Epidermal melanocyte (primary cell): ENCODE measurements around the gene SLC17A3.

ENCODE experiments used
- DNase-seq: peaks from one replicate; pipeline ENCODE4 v3.0.0; 2011; ENCODE audit warnings: low spot score; ENCODE audit not compliant: insufficient read length

Gene SLC17A3

GRCh38 chr6:25889877-25890853 is 16.1 kb upstream of the SLC17A3 start:
- peak; percentile 33 for DNase-seq

DNA sequence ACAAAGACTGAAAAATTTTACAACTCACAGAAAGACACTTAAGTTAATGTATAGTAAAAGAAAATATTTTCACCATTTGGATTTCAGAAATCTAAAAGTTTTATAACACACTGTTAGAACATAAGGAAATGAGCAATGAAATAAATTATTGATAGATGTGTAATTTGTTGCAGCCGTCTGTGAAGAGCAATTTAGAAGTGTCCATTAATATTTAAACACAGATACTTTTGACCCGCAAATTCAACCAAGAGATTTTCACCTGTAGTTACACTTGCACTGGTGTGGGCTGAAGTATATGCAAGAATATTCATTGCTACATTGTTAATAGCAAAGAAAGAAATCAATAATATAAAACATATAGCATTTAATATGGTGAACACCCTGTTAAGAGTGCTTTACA is 14.6 kb upstream of the SLC17A3 start:
- no peak for DNase-seq

DNA sequence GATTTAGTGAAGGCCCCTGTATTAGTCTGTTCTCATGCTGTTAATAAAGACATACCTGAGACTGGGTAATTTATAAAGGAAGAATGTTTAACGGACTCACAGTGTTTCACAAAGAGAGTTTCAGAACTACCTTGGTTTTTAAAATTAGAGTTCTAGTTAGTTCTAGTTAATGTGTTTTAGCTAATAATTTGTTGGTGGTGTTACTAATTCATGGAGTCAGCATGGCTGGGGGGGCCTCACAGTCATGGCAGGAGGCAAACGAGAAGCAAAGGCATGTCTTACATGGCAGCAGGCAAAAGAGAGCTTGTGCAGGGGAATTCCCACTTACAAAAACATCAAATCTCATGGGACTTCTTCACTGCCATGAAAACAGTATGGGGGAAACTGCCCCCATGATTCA is 12.0 kb upstream of the SLC17A3 start:
- DNase-seq: no peak

DNA sequence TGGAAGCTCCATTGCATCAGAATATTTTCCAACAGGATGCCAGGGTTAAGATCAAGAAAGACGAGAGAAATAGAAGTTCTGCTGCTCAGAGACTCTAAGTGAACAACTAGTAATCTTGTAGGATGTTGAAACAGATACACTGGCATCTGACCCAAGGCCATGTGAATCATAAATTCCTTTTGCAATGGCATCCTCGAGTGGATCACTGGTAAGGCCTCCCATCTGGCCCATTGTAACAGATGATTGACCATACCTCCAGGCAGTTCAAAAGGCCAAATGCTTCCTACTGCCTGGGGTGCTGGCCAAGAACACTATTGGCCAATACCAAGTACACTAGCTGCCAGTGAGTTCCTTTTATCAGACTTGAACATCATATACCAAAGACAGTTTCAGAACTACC is 9.9 kb upstream of the SLC17A3 start:
- DNase-seq: peak; percentile 60

DNA sequence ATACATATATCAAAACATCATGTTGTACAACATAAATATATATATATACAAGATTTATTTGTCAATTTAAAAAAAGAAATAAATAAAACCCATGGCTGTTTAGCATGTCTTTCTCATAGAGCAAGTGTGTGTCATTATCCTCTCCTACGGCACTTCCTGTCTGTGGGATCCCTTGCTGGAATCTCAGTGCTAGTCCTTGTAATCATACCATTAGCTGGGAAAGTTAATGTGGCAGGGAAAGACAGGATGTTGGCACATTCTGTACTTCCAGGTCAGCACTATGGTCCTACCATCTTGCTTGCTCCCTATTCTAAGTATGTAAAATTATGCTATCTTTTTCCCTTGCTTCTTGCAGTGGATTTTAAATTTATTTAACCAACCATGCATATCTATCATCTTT is 9.5 kb upstream of the SLC17A3 start:
- DNase-seq: no peak

DNA sequence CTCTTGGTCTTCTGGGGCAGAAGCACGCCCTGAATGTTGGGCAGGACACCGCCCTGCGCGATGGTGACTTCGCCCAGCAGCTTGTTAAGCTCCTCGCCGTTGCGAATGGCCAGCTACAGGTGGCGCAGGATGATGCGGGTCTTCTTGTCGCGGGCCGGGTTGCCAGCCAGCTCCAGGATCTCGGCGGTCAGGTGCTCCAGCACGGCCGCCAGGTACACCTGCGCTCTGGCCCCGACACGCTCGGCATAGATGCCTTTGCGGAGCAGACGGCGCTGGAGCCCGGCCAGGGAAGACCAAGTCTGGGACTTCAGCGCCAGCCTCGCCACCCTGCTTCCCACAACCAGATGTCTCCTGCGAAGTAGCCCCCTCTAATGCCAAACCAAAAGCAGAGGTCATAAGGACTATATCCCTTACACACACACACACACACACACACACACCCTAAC is 8.0 kb upstream of the SLC17A3 start:
- no peak for DNase-seq

GRCh38 chr6:25880601-25881000 is 6.6 kb upstream of the SLC17A3 start:
- no peak for DNase-seq

DNA sequence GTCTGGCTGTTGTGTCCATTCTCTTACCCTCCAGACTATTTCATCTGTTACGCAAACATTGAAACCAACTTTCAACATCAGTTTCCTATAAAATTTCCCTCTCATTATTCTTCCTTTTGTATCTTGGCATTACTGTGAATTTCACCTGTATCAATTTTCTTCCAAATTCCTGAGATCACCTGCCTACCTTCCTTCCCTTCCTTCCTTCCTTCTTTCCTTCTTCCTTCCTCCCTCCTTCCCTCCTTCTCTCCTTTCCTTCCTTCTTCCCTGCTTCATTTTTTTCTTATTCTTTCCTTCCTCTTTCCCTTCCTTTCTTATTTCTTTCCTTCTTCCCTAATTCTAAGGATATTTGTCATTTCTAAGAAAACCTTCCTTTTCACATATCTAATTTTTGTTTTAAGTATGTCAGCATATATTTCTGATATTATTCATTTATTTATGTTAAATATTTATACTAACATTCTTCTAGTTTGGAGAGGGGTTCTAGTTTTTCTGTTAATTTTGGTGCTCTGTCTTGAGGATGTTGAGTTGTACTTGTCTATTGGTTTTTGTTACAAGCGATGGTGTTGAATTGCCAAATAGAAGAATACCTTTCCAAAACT is 4.8 kb upstream of the SLC17A3 start:
- no peak for DNase-seq

DNA sequence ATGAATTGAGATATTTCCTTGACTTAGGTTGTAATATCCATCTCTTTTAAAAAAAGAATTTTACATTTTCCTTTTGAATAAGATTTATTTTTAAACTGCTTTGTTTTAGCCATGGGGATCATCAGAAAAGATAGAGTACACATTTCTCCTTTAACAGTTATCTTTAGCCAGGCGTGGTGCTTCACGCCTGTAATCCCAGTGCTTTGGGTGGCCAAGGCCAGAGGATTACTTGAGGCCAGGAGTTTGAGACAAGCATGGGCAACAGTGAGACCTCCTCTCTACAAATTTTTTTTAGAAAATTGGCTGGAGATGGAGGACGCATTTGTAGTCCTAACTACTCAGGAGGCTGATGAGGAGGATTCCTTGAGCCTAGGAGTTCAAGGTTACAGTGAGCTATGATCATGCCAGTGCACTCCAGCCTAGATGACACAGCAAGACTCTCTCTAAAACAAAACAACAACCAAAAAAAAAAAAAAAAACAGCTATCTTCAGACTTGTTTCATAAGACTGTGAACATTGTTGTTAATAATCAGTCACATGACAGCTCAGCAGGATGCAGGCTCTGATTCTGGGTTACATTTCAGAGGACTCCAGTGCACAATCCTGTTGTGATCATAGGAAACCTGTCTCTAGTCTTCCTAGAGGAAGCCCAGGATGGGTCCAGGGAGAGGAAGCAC is 2.0 kb upstream of the SLC17A3 start:
- DNase-seq: no peak

GRCh38 chr6:25875563-25875905 is 1.5 kb upstream of the SLC17A3 start:
- DNase-seq: no peak

- DNase-seq: no peak
These were observed 949 bp upstream of the SLC17A3 start for GRCh38 chr6:25874822-25875562.

- DNase-seq: no peak
These were observed 1.2 kb downstream of the SLC17A3 start for GRCh38 chr6:25872814-25873213.

- no peak for DNase-seq
These were observed 4.2 kb downstream of the SLC17A3 start for GRCh38 chr6:25869840-25870239.

DNA sequence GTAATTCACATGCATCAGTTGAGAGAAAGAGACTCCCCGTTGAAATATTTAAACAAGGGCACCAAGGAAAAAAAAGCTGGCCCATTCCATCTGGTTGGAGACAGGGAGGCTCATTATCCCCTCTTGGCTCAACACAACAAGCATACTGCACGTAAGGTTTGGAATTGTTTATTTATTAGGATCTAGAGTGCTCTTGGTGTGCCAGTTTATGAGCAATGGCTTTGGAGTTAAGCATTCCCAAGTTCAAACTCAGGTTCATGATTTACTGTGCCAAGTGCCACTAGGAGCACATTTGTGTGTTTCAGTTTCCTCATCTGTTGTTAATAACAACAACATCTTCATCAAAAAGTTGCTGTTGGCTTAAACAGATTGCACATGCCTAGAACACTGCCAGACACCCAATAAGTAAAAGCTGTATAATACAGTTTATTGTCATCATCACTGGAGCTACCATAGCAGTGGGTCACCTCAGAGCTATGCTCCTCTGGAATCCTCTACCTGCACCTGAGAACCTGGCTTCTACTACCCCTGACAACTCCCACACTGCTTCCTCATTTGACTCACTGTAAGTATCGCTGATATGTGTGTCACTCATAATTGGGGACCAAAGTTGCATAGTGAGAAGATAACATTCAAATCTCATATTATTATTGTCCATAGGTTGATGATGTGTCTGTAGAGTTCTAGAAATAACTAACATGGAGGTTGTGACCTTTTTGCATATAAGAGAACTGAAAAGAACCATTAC is 5.4 kb downstream of the SLC17A3 start:
- DNase-seq: no peak

DNA sequence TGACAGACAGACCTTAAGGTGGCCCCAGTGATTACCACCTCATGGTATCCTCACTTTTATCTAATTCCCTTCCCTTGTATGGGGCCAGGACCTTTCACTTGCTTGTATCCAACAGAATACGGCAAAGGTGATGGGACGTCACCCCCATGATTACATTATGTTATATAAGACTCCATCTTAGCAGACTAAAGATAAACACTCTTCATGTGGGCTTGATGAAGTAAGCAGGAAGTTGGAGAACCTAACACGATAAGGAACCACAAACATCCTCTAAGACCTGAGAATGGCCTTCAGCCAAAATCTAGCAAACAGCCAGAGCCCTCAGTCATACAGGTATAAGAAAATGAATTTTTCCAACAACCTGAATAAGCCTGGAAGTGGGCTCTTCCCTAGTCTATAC is 8.0 kb downstream of the SLC17A3 start:
- DNase-seq: no peak

GRCh38 chr6:25863360-25863759 is 10.7 kb downstream of the SLC17A3 start:
- no peak for DNase-seq

GRCh38 chr6:25862199-25862598 is 11.8 kb downstream of the SLC17A3 start:
- DNase-seq: no peak

- no peak for DNase-seq
These were observed 21.3 kb downstream of the SLC17A3 start for GRCh38 chr6:25852756-25853155.

- no peak for DNase-seq
These were observed 22.1 kb downstream of the SLC17A3 start for GRCh38 chr6:25851961-25852360.

DNA sequence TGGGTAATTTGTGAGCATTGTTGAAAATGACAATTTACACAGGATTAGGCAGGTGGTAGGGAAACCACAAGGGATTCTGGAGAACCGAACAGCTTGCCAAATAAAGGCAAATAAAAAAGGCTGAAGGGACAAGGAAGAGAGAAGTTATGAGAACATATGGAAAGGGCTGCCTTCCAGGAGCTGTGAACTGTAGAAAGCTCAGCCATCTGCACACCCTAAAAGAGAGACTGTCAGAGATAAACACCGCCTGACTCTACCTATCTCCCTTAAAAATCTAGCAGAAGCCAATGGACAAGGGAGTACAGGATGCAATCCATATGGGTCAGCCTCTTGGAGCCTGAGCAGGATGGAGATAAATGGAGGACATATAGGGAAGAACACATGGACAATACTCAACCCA is 29.5 kb downstream of the SLC17A3 start:
- DNase-seq: no peak

DNA sequence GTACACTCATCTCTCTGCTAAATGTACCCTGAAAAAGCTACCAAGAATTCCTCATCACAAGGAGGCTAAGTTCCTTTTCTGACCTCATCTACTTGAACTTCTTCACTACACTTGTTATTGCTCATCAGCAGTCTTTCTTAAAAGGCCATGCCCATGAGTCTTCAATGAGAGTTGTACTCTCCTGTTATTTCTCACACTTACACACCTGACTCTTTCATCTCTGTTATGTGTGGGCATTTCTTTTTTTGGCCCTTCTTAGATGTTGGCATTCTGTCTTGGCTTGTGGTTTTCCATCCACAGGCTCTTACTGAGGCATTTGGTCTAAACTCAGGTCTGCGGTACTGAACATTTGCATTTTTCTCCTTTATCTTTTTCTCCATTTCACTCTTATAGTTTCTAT is 31.5 kb downstream of the SLC17A3 start:
- DNase-seq: no peak
